Spleen (tissue), 11 donors: Measurements from ENCODE around the gene CAMK1D. TPM values are rescaled to one million over a fixed set of nuclear protein-coding genes. Genes with fewer than 3 reads are reported as not detected.

Experiments
- DNase-seq: peaks from one replicate; pipeline ENCODE4 v3.0.0-alpha.2; 2020
- H3K27ac ChIP-seq, 8 donors: fragments of 200-600 bp; sonication (generic) in 7 of 8; 1 replicate in 4 of 8; 2 replicates in 4 of 8; pipeline versions ENCODE4 v1.5.0 to v1.8.0; 2016 to 2021; ENCODE audit warnings: inconsistent platforms in 4 of 8, mild to moderate bottlenecking in 4 of 8, moderate library complexity in 1 of 8
- H3K27me3 ChIP-seq, 7 donors: fragments of 200-600 bp; sonication (generic) in 6 of 7; replicated peaks in 1 of 7; 1 replicate in 4 of 7; 2 replicates in 3 of 7; pipeline versions ENCODE4 v1.5.0 to v1.8.0; 2016 to 2021; ENCODE audit warnings: inconsistent platforms in 3 of 7, mild to moderate bottlenecking in 1 of 7
- H3K36me3 ChIP-seq, 6 donors: fragments of 200-600 bp; sonication (generic) in 5 of 6; 1 replicate in 4 of 6; 2 replicates in 2 of 6; pipeline versions ENCODE4 v1.5.0 to v1.8.0; 2016 to 2021; ENCODE audit warnings: inconsistent platforms in 2 of 6
- H3K4me1 ChIP-seq, 6 donors: fragments of 200-600 bp; sonication (generic) in 5 of 6; 1 replicate in 3 of 6; 2 replicates in 3 of 6; pipeline versions ENCODE4 v1.5.0 to v1.8.0; 2016 to 2021; ENCODE audit warnings: inconsistent platforms in 3 of 6
- H3K4me3 ChIP-seq, 8 donors: fragments of 200-600 bp; sonication (generic) in 7 of 8; 1 replicate in 4 of 8; 2 replicates in 4 of 8; pipeline versions ENCODE4 v1.5.0 to v1.8.0; 2016 to 2021; ENCODE audit warnings: inconsistent platforms in 4 of 8, mild to moderate bottlenecking in 4 of 8, moderate library complexity in 2 of 8
- H3K9me3 ChIP-seq, 8 donors: fragments of 200-600 bp; sonication (generic) in 7 of 8; 1 replicate in 4 of 8; 2 replicates in 4 of 8; pipeline versions ENCODE4 v1.5.0 to v1.8.0; 2016 to 2021; ENCODE audit warnings: inconsistent platforms in 4 of 8
- POLR2A ChIP-seq, 3 donors: fragments of 450-650 bp; IDR thresholded peaks; one replicate each; pipeline ENCODE4 v1.5.1; 2017; ENCODE audit warnings: antibody characterized with exemption in 3 of 3, mild to moderate bottlenecking in 1 of 3
- POLR2AphosphoS5 ChIP-seq, 3 donors: sonication (generic); formaldehyde crosslinking; IDR thresholded peaks; one replicate each; pipeline ENCODE4 v1.5.1; 2017; ENCODE audit warnings: antibody characterized with exemption in 3 of 3
- WGBS, 5 donors: extraction: QIAGEN DNeasy Blood & Tissue Kit in 3 of 5; methylation state at CpG; one replicate each; pipeline versions ENCODE4 v1.1.5 to v1.1.7; 2013 to 2018; 5-methylcytosine and 5-hydroxymethylcytosine counted together
- intact Hi-C: fragments of 100-400 bp; cut with DNase I; formaldehyde crosslinking; loops from one replicate; pipeline ENCODE4 v1.15.0; 2023; ENCODE audit warnings: low total_unique reads
- polyA plus RNA-seq, 3 donors: library from polyadenylated mRNA; stranded (reverse); fragments of 200-250 nt; gene quantifications; one replicate each; pipeline ENCODE4 v1.2.1, GENCODE V29; 2013
- total RNA-seq, 7 donors: library from RNA; depleted of rRNA in 3 of 7; stranded (reverse); fragments of >200 nt in 3 of 7; fragmentation: NEBNext Ultra II Directional in 4 of 7; extraction: Animal tissue kit (Norgen Biotek cat#: 25700) in 4 of 7; gene quantifications; one replicate each; pipeline versions ENCODE4 v1.1.0 to v1.2.1, GENCODE V29; 2016 to 2021
- TF ChIP-seq, protein P1 (sequence below), 11 experiments: fragments of 200-600 bp in 7 of 11; fragments of 450-650 bp in 4 of 11; sonication (generic) in 4 of 11; IDR thresholded peaks in 8 of 11; conservative IDR thresholded peaks in 3 of 11; 1 replicate in 7 of 11; 2 replicates in 4 of 11; pipeline versions ENCODE4 v1.4.0 to v1.8.0; 2016 to 2021; ENCODE audit warnings: antibody characterized with exemption in 11 of 11, inconsistent platforms in 4 of 11, mild to moderate bottlenecking in 1 of 11
- donor health status: healthy with polysubstance abuse.
- donor health status: DM: no; HTN: no; CAD: no; lungs with moderate emphysema.
- donor health status: DM: no; HTN: no; CAD: no.
- donor health status: Bipolar disorder and iron deficiency.
- donor health status: healthy.
- donor health status: DM: no; HTN: no; CAD: no.
- donor health status: DM: yes; HTN: yes; CAD: no.

CAMK1D gene
- total and polyA plus RNA-seq, 10 donors: 6.8 to 34.5 (median 20.0) TPM

DNA sequence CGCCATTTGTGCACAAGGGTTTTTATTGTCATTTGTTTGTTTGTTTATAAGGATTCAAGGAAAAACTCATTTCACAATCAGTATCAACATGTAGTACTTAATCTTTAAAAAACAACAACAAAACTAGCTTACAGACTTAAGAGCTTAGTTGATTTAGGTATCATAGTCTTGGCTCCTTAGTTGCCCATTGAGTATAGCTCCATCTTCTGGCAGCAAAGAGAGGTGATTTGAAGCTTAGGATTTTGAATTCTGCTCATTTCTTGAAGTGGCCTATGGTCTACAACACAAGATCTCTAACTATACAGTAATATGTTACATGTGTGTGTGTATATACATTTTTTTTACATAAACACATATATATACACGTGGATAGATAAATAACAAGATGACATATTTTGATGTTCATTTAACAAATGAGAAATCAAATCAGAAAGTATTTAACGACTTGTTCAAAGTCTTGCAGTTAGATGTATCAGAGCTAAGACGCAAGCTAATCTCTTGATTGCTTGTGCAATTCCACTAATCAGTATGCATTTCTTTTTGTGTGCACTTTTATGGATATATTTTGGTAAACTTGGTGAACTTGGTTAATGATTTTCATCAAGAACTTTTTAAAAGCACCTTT is 307.3 kb downstream of the CAMK1D start:
- intact Hi-C loops: no loop called here
- peaks cover 0 to 8% (median 0%) of the 10 kb centered on the region in 6 donors for H3K36me3 ChIP-seq
- 76 to 83% (median 81%) methylated on average over 4 of the region's 4 CpGs for WGBS, 5 donors
- DNase-seq: no peak
- TF ChIP-seq, protein P1, sequence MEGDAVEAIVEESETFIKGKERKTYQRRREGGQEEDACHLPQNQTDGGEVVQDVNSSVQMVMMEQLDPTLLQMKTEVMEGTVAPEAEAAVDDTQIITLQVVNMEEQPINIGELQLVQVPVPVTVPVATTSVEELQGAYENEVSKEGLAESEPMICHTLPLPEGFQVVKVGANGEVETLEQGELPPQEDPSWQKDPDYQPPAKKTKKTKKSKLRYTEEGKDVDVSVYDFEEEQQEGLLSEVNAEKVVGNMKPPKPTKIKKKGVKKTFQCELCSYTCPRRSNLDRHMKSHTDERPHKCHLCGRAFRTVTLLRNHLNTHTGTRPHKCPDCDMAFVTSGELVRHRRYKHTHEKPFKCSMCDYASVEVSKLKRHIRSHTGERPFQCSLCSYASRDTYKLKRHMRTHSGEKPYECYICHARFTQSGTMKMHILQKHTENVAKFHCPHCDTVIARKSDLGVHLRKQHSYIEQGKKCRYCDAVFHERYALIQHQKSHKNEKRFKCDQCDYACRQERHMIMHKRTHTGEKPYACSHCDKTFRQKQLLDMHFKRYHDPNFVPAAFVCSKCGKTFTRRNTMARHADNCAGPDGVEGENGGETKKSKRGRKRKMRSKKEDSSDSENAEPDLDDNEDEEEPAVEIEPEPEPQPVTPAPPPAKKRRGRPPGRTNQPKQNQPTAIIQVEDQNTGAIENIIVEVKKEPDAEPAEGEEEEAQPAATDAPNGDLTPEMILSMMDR (IDR thresholded peaks at IDR 0.05 in 8 of 11, conservative IDR thresholded peaks at IDR 0.05 in 3 of 11): peak; percentile 17 to 79 (median 73)
- no peak for TF ChIP-seq POLR2AphosphoS5 (IDR thresholded peaks at IDR 0.05)
- H3K27me3 ChIP-seq: no peaks in the 10 kb centered on the region
- no peak overlapping the region for H3K27ac ChIP-seq
- H3K4me3 ChIP-seq: no peak overlapping the region
- peaks cover 0 to 23% (median 0%) of the 10 kb centered on the region in 6 donors for H3K4me1 ChIP-seq
- peaks cover 0 to 12% (median 9%) of the 10 kb centered on the region in 8 donors for H3K9me3 ChIP-seq

DNA sequence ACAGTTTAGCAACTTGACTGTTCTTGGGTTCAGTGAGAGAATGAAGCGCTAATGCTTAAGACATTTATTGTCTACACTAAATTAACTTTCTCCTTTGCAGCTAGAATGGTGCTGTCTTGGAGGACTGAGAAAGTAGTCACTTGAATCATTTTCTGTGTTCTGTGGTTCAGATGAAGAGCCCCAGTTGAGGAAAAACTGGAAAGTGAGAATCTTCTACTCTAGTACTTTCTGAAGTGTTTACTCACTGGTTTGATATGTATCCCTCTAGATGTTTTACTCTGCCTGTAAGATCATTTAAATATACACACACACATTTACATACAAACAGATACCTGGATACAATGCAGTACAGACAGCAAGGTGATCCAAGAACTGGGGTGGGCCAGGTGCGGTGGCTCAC is 308.1 kb downstream of the CAMK1D start:
- Histone ChIP-seq H3K27me3 (no peaks in the 10 kb centered on the region), H3K4me3 (no peak overlapping the region), H3K27ac (no peak overlapping the region), H3K36me3 (peaks cover 0 to 8% (median 0%) of the 10 kb centered on the region in 6 donors), H3K9me3 (peaks cover 0 to 12% (median 9%) of the 10 kb centered on the region in 8 donors), H3K4me1 (peaks cover 0 to 23% (median 0%) of the 10 kb centered on the region in 6 donors)
- TF ChIP-seq, protein P1 (IDR thresholded peaks at IDR 0.05 in 8 of 11, conservative IDR thresholded peaks at IDR 0.05 in 3 of 11): no peak
- TF ChIP-seq POLR2AphosphoS5 (IDR thresholded peaks at IDR 0.05) (no peak), POLR2A (IDR thresholded peaks at IDR 0.05) (no peak)
- intact Hi-C loops: no loop called here
- no peak for DNase-seq
- 50 to 98% (median 81%) methylated on average over 2 of the region's 2 CpGs for WGBS, 5 donors

DNA sequence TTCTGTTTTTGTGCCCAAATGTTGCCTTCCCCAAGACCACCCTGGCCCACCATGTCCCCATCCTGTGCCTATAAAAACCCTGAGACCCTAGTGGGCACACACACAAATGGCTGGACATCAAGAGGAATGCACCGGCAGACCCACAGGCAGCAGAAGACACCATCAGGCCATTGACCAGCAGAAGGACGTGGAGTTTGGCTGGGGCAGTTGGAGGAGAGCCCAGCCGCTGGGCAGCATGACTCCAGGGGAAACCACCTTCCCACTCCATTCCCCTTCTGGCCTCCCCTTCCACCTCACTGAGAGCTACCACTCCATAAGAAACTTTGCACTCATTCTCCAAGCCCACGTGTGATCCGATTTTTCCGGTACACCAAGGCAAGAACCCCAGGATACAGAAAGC is 309.2 kb downstream of the CAMK1D start:
- Histone ChIP-seq H3K36me3 (peaks cover 0 to 7% (median 0%) of the 10 kb centered on the region in 6 donors), H3K27ac (no peak overlapping the region), H3K27me3 (no peaks in the 10 kb centered on the region), H3K4me1 (peaks cover 0 to 23% (median 0%) of the 10 kb centered on the region in 6 donors), H3K9me3 (peaks cover 0 to 12% (median 8%) of the 10 kb centered on the region in 8 donors), H3K4me3 (no peak overlapping the region)
- intact Hi-C loops: no loop called here
- WGBS, 5 donors: 91 to 97% (median 94%) methylated on average over 6 of the region's 6 CpGs
- no peak for DNase-seq
- TF ChIP-seq POLR2A (IDR thresholded peaks at IDR 0.05): no peak
- TF ChIP-seq, protein P1 (IDR thresholded peaks at IDR 0.05 in 8 of 11, conservative IDR thresholded peaks at IDR 0.05 in 3 of 11): no peak
- no peak for TF ChIP-seq POLR2AphosphoS5 (IDR thresholded peaks at IDR 0.05)

DNA sequence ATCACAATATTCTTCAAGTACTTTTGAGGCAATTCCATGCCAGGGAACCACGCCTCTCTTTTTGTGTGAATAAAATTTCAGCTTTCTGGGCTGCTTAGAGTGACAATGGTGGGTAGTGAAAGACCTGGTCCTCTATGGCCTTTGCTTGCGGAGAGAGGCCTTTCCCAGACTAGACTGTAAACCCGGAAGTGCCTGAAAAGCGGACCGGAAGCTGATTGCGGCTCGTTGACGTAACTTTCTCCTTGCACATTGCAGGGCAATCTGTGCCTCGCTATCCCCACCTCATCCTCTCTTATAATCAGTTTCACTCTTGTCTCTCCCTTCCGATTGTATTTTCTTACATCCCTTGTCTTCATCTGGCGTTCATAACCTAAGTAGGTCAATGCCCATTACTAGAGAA is 310.4 kb downstream of the CAMK1D start:
- TF ChIP-seq, protein P1 (IDR thresholded peaks at IDR 0.05 in 8 of 11, conservative IDR thresholded peaks at IDR 0.05 in 3 of 11): no peak
- TF ChIP-seq POLR2A (IDR thresholded peaks at IDR 0.05): no peak
- TF ChIP-seq POLR2AphosphoS5 (IDR thresholded peaks at IDR 0.05): no peak
- Histone ChIP-seq H3K27me3 (no peaks in the 10 kb centered on the region), H3K36me3 (no peaks in the 10 kb centered on the region), H3K4me3 (no peak overlapping the region), H3K27ac (peak overlapping the region in 1 of 8 donors; percentile 5), H3K4me1 (peaks cover 0 to 23% (median 0%) of the 10 kb centered on the region in 6 donors), H3K9me3 (peaks cover 0 to 1% (median 0%) of the 10 kb centered on the region in 8 donors)
- intact Hi-C loops: no loop called here
- 86 to 95% (median 87%) methylated on average over 11 of the region's 11 CpGs for WGBS, 5 donors
- DNase-seq: no peak
